ENCODE data around the gene LCLAT1. TPM values are rescaled to one million over a fixed set of nuclear protein-coding genes. Genes with fewer than 3 reads are reported as not detected.

The LCLAT1 gene
- total RNA-seq, 4 donors from 2014 or later, result 0.88 to 116 (median 33.3) TPM

GRCh38 chr2:30691948-30692828 lies 245.1 kb downstream of the LCLAT1 start:
- intact Hi-C loops (cut with DNase I; ENCODE audit: low total_unique reads), result no loop called here
- Histone ChIP-seq H3K9me3 (no peaks in the 10 kb centered on the region), H3K27me3 (no peaks in the 10 kb centered on the region), H3K4me1 (peaks cover 5 to 20% of the 10 kb centered on the region in 2 donors), H3K4me3 (no peak overlapping the region), H3K27ac (peak overlapping the region in 1 of 2 donors; percentile 80), H3K36me3 (no peaks in the 10 kb centered on the region)
- TF ChIP-seq POLR2A (IDR thresholded peaks at IDR 0.05), result no peak
- TF ChIP-seq CTCF (IDR thresholded peaks at IDR 0.05), result no peak
- no peak for DNase-seq

DNA sequence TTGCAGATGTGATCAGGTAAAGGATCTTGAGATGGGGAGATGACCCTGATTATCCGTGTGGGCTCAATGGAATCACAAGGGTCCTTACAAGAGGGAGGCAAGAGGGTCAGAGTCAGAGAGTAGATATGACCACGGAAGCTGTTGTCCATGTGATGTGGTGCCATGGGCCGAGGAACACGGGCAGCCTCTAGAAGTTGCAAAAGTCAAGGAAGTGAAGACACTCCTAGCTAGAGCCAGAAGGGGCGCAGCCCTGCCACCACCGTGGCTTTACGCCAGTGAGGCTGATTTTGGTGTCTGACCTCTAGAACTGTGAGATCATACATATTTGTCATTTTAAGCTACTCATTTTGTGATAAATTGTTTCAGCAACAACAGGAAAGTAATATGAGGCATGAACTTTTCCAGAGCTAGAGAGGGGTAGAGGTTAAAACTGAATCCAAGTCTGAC lies 245.8 kb downstream of the LCLAT1 start:
- intact Hi-C loops (cut with DNase I; ENCODE audit: low total_unique reads), result no loop called here
- DNase-seq, result no peak
- Histone ChIP-seq H3K36me3 (no peaks in the 10 kb centered on the region), H3K9me3 (no peaks in the 10 kb centered on the region), H3K4me3 (no peak overlapping the region), H3K27me3 (no peaks in the 10 kb centered on the region), H3K27ac (peak overlapping the region in 1 of 2 donors; percentile 80), H3K4me1 (peaks cover 5 to 20% of the 10 kb centered on the region in 2 donors)
- TF ChIP-seq POLR2A (IDR thresholded peaks at IDR 0.05) (no peak), CTCF (IDR thresholded peaks at IDR 0.05) (no peak)

Small RNA genes lying within 50 kb of the gene (small RNA-seq; reads per million reads assigned to genes)
- not detected for gene AC073255.1

Other genes with a start within 250 kb of the LCLAT1 start
- 10 to 100 TPM; 30.7 to 94.3 (median 64.5) TPM for gene LBH, start 215.7 kb upstream of the LCLAT1 start, total RNA-seq

All from uterus (tissue), 4 donors.